GM18858 (cell line): Measurements from ENCODE around the gene CD47.
A peak's percentile ranks its signal among the peaks of the same experiment; 100 is the strongest.

Experiments used
- ATAC-seq: cut with Tn5 transposase; IDR thresholded peaks from one replicate; pipeline ENCODE4 v1.9.1; 2021; ENCODE audit not compliant: unreplicated experiment

CD47 gene

GRCh38 chr3:108054935-108055334 lies 35.9 kb downstream of the CD47 start:
- ATAC-seq = no peak

GRCh38 chr3:108053483-108053882 lies 37.3 kb downstream of the CD47 start:
- no peak for ATAC-seq

DNA sequence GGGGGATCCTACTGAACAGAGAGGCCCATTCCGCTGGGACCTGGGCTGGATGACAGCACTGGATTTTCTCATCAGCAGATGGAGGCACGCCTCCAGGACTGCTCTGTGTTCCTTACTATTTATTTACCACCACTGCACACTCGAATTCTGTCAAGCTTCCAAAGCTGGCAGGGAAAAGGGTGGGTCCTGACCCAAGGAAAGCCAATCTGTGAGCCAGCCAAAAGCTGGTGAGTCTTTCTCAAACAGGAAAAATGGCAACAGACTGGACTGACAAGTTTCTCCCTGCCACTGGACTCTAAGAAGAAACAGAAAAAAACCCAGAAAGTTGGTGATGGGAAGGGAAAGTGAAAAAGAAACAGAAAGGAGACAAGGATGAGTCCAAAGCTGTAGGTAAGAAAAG lies 37.8 kb downstream of the CD47 start:
- ATAC-seq = no peak

DNA sequence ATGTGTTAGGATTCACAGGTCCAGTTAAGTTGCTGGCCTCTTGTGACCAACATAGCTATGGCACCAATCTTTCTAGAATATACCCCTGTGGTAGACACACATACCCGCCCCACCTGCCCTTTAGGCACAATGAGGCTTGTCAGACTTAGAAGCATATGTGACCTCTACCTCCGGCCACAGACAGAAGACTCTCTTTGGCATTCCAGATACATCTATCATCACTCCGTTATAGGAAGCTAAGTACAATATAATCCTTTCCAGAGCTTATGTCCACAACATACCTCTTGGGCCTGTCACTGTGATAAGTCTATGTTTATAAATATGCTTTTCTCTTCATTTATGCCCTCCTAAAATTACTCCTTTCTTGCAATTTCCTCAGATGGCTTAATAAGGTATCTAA lies 39.8 kb downstream of the CD47 start:
- ATAC-seq = no peak

- ATAC-seq = no peak
Observed at GRCh38 chr3:108047987-108048386, 42.8 kb downstream of the CD47 start.

DNA sequence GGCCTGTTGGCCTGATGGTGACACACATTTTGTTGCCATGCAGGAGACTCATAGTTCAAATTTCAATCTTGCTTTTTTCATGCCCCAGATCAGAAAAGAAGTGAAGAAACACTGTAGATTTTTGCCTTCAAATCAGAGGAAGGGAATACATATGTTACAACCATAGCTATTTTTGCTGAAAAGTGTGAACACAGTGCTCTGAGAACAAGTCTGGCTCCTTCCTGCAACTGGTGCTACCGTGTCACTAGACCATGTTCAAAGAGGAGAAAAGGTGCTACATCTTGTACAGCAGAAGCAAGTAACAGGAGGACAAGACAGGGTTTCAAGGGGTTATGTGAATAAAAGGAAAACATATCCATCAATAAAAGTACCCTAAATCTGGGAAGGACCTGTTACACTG lies 44.6 kb downstream of the CD47 start:
- ATAC-seq = no peak

DNA sequence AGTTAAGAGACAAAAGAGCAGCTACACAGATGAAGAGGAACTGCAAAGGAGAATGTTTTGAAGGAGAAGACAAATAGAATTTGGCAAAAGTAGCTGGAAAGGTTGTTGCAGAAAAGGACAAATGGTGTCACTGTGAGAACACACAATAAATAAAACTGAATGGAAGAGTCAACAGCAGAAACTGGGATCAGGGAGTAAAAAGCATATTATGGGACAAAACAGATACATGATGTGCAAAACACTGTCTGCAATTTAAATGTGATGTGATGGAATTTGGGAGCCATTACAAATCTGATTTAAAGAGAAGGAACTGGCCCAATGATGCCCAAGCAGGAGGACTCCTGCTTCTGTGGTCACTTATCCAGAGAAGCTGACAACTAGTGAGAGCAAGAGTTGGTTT lies 46.1 kb downstream of the CD47 start:
- ATAC-seq = no peak

DNA sequence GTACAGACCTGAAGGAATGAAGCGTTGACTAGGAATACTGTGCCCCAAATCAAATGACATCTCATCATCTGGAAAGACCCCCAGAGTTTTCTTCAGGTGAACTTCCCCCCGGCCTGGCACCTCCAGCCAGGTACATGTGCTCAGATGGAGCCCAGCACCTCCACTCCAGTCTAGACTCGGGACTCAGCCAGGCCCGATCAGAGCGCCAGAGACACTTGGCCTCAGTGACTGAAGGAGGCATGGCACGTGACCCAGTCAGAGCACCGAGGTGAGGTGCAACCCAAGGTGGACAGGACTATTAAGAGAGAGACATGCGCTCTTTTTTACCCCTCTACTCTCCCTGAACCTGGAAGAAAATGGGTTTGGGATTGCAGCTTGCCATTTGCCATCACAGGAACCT lies 48.5 kb downstream of the CD47 start:
- ATAC-seq = no peak

GRCh38 chr3:108041253-108041652 lies 49.6 kb downstream of the CD47 start:
- ATAC-seq = no peak

- ATAC-seq = no peak
Observed at GRCh38 chr3:108037770-108038169, 53.1 kb downstream of the CD47 start.

GRCh38 chr3:108036984-108037741 lies 53.7 kb downstream of the CD47 start:
- ATAC-seq = peak; percentile 79

DNA sequence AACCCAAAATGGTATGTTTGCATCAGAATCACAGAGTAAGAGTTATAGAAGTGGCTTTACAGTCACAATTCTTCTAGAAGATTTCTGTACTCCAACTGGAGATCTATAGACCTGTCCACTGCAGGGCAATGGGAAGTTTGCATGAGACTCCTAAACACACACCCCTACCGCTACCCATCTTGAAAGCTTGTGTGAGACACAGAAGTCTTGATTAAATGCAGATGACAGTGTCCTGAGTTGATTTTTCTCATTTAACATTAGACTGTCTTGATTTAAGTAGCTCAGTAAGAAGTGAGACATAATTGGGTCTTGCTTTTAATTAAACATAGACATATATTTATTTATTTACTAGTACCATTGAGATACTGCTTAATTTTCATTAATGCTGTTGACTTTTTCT lies 54.4 kb downstream of the CD47 start:
- no peak for ATAC-seq

- ATAC-seq = no peak
Observed at GRCh38 chr3:108035751-108036150, 55.1 kb downstream of the CD47 start.

DNA sequence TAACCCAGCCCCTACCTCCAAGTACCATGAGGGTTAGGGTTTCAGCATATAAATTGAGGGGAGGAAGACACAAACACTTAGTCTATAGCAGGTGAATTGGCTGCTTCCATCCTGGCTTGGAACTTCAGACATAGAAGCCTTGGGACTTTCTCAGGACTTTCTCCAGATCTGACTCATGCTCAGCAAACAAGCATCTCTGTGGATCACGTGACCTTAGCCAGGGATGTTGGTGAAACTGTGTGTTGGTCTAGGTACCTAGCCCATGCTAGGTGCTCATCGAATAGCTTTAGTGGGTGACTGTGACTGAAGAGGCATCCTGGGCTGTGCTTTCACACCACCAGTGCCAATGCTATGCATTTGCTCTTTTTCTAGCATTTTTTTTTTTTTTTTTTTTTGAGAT lies 58.9 kb downstream of the CD47 start:
- no peak for ATAC-seq

DNA sequence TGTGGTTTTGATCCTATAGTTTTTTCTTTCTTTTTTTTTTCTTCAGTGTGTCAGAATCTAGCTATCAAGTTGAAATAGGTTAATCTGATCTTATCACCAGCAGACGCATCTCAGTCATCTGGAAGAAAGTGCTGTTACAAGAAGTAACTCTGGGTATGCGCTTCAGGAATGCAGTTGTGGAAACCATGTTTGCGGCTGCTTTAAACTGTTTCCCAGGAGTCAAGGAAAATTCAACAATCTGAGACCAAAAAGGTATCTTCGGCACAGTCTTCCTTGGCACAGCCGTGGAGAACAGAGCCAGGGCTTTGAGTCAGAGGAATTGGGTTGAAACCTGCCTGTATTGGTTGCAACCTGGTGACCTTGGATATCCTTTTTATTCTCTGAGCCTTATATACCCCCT lies 59.9 kb downstream of the CD47 start:
- no peak for ATAC-seq

- no peak for ATAC-seq
Observed at GRCh38 chr3:108029466-108029865, 61.4 kb downstream of the CD47 start.

- no peak for ATAC-seq
Observed at GRCh38 chr3:108028896-108029295, 61.9 kb downstream of the CD47 start.

DNA sequence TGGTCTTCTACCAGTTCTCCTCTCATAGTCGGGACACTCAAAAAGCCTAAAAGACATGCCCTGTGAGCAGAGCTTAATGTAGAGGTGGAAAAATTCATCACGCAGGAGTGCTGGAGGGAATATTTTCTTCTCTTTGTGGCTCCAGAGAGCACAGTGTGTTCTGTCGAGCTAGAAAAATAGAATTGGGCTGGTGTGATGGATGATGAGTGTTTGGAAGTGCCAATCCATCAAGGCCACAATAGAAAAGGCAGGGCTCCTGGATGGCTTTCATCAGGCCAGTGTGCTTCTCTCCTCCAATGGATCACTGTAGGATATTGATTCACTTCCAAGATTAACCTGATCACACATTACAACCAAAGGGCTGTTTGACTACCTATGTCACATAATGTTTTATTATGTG lies 65.7 kb downstream of the CD47 start:
- ATAC-seq = no peak

- ATAC-seq = no peak
Observed at GRCh38 chr3:108024146-108024850, 66.5 kb downstream of the CD47 start.

DNA sequence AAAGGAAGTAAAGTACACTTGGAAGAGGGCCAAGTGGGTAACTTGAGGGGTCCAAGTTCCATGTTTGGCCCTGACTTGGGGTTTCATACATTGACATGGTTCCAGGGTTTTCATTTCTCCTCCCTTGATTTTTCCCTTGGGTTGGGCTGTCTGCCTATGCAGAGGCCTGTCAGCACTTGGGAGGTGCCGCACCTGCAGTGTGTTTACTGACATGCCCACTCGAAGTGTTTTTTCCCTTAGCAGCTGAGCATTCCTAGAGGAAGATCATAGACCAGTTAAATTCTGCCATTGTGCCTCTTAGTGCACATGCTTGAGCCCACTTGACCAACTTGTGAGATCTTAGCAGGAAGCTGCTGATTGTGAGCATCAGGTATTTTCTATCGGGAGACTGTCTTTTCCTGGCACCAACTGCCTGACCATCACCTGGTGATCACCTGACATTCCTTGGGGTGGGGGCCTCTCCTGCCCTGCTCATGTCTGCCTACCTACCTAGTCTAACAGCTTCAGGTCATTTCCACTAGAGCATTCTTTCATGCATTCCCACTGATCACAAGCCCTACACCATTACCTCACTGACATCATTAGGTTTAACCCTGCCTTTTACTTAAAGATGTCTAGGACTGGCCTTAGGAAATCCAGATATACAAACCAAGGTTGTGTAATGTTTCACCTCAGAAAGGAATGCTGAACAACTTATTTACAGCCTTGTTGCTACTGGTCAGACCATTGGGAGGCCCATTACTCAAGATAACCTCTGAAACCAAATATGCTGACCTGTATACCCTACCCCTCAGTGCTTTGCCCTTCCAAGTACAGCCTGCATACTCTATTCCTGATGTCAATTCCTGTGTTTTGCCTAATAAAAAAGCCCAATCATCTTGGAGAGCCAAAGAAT lies 68.3 kb downstream of the CD47 start:
- no peak for ATAC-seq

GRCh38 chr3:108021533-108021932 lies 69.3 kb downstream of the CD47 start:
- ATAC-seq = no peak

DNA sequence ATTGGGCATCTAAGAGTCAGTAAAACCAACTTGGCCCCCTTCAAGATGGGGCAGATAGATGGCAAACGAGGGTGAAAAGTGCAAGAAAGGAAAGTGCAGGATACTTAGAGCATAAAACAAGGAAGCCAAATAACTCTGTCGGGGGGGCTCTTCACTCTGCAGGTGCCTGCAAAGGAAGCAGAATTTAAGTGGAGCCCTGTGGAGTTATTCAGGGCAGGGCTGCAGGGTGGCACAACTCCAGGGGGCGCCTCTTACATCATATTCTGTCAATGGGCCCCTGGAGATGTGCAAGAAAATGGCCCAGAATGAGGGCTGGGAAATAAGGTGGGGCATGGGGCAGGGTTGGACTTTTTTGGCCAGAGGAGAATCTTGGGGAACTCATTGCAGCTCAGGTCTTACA lies 69.7 kb downstream of the CD47 start:
- no peak for ATAC-seq
